DMS153 treated with DMSO at 0.1 percent for 48 hours (cell line): ENCODE data around the gene PIP5K1B.

Experiments used
- DNase-seq: peaks from one replicate; lab custom pipeline; 2025; ENCODE audit not compliant: unreplicated experiment; lab: John Stamatoyannopoulos, UW

PIP5K1B gene

DNA sequence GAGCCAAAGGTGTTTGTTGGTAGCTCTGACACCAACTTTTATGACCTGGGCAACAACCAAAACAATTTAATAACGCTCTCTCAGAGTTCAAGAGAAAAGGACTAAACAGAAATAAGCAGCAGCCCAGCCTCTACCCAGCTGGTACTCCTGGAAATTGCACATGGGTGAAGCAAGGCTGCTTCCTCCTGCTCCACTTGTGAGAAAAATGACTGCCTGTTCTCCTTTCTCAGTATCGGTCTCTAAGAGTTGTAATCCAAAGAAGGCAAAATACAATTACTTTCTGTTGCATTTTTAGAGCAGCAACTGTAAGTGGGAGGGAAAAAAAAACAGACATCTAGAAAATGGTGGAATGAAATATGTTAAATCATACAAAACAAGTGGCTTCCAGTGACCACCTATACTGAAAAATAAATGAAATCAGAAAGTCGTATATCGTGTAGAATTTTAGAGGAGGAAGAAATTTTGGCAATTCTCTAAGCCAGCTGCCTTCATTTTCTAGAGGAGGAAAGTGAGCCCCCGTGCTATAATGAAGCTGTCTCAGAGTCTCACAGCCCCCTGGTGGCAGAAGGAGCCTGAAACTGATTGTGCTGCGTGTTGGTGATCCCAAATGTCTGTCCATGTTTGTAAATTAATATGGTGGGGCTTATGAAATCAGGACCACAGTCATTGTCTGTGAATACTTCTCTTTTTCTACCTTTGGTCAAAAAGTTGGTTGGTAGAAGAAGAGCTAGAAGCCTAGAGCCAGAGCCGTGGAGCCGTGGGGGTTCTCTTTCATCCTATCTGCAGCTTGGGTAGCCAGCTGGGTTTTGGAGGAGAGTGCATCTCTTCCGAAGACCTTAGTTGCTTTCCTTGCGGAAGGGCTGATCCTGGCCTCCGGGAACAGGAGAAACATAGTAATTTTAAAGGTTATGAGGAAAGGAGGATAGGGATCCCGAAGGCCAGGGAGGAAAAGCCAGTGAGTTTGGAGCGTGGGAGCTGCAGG is 139.9 kb downstream of the PIP5K1B start:
- no peak for DNase-seq

DNA sequence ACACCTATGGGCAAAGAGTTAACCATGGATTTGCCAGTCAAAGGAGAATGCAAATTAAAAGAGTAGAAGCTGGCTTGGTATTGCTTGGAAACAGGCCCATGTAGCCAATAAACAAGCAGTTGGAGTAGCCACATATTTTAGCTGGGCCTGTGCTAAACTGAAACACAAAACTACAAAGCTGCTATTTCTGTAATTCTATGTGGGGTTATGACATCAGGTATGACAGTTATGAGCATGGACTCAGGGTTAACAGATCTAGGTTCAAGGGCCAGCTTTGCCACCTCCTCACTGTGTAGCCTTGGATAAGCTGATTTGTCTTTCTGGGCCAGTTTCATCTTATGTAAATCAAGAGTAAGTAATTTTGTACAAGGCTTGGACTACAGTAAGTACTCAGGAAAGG is 142.7 kb downstream of the PIP5K1B start:
- DNase-seq: no peak

DNA sequence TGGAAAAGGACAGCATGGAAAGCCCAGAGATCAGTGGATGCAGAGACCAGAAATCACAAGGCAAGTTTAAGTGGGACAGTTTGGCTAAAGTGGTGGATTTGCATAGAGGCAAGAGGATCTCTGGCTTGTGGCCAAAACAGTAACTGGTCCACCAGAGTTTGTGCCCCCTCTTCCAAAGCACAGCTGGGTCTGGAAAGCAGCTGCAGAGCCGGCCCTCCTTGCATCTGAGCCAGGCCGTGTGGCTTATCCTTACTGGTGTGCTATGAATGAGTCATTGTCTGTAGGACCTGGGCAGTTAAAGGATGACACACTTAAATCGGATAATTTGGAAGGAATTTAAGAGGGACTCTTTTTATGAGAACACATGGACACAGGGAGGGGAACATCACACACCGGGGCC is 146.6 kb downstream of the PIP5K1B start:
- no peak for DNase-seq

DNA sequence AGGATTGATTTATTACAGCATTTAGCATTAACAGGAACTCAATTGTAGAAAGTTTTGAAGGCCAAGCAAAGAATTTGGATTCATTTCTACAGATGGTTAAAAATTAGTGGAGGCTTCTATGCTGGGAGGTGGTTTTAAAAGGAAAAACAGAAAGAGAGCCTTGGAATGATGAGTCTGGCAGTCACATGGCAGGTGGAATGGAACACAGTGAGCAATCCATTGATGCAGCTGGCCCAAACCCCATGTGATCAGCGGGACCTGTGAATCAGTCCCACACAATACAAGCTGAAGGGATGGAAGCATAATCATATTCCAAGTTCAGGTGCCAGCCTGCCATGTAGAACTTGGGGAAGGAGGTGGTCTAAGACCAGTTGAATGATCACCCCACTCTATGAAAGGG is 147.9 kb downstream of the PIP5K1B start:
- no peak for DNase-seq

DNA sequence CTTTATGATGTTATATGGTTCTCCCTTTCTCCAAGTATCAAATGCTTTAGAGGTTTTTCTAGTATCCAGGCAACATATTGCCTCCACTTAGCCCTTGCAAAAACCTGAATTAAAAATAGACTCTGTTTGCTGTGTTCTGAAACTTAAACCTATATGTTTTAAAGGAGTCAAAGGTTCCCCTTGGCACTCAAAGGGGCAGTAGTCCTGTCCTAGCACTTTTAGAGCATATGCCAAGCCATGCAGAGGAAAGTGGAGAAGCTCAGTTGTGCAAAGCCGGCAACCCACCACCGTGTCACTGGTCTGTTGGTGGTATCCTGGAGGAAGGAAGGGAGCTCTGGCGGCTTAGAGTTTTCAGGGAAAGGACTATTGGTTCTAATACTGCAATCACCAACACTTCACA is 154.3 kb downstream of the PIP5K1B start:
- no peak for DNase-seq

DNA sequence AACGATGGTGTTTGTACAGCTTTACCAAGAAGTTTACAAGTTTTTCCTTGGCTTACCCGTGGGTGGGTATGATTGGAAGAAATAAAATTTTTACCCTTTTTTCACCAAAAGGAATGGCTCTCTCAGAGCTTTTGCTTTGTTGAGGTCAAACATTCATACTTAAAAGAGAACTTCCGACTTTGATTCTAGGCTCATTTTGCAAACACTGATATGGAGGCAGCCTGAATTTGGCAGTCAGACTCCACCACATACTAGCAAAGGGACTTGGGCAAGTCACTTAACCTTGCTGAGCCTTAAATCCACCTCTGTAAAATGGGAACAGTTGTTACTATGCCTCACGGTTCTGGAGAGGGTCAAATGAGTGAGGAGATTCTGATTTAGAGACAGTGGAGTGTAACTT is 155.4 kb downstream of the PIP5K1B start:
- DNase-seq: no peak

DNA sequence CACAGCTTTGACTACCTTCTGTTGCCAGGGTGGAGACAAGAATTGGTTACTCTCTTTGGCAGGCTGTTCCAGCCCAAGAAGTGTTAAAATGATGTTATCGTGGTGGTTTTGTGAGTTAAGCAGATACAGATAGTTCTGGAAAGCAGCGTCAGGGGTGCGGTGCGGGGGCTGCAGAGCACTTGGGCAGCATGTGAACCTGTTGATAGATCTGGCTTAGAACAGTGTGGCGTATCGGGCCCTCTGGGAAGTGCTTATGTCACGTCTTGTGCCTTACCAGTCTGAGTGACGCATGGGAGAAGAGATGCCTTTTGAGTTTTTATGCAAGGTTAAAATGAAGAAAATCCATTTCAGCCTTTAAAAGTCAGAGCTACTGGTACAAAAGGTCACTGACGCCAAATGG is 156.4 kb downstream of the PIP5K1B start:
- DNase-seq: no peak

DNA sequence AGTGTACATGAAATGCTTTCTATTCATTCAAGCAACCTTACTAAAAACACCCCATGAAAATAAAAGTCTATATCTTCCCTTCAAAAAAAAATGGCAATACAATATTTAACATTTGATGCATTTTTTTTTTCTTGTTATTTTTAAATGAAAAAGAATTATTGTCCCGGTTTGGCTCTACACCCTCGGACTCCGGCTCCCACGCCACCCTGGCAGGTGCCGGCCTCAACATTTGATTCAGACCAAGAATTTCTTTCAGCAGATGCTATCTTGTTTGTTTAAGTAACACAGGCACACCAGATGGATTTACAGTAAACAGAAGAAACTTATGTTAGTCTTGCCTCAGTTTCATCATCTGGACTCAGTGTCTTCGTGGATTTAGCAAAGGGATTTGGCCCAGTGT is 162.0 kb downstream of the PIP5K1B start:
- DNase-seq: no peak

DNA sequence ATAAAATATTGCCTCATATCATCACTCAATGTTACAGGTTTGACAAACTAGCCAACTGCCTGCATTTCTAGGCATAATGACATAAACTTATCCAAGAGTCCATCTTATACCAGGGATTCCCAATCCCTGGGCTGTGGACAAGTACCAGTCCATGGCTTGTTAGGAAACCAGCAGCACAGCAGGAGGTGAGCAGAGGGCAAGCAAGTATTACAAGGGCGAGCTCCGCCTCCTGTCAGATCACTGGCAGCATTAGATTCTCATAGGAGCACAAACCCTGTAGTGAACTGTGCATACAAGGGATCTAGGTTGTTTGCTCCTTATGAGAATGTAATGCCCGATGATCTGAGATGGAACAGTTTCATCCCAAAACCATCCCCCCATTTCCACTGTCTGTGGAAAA is 164.0 kb downstream of the PIP5K1B start:
- DNase-seq: no peak

DNA sequence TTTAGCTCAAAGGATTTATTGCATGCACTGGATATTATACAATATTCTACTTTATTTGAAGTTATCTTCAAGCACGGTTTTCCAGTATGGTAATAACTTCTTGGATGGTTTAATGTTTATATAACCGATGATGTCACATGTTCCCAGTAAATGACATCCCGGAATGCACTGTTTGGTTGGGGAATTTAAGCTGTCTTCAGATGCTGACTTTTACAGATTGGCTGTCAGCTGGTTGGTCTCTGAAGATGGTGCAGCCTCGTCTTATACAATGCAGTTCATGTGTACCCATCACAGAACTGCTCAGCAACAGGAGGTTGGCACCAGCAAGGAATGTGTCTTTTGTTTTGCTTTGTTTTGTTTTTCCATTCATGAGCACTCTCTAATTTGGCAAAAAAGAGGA is 165.0 kb downstream of the PIP5K1B start:
- DNase-seq: no peak

DNA sequence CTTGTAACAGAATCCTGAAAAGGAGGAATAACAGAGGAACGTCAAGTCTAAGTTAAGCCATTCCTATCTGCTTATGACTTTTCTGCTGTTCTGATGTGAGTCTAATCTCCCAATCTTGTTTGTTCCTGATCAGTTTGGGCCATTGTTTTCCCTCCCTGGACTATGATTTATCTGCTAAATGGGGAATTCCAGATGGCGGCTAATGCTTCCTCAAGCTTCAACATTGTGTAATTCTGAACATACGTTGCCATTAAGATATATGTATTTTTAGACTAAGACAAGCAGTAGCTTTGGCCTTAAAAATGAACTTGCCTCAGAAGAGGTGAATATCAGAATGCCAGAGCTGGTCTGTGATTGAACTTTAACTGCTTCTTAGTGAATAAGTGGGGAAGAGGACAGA is 166.2 kb downstream of the PIP5K1B start:
- no peak for DNase-seq

DNA sequence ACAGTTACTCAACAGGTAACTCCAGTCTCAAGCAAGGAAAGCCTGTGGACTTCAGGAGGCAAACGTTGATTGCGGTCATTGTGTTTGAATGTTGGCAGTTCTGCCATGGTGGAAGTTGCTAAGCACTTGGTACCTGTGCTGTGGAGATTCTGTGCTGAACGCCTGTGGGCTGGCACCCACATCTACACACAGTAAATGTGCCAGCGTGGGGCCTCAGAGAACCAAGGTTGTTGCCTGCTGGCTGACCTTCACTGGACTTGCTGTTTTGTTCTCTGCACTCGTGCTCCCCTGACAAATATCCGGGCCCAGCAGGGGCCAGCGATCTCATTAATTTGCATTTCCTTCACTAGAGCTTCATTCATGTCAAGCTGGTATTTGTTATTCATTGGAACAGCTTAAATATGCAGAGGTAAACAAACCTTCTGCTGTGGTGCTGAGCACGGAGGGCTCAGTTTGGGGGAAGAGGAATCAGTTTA is 167.0 kb downstream of the PIP5K1B start:
- DNase-seq: peak; percentile 26

DNA sequence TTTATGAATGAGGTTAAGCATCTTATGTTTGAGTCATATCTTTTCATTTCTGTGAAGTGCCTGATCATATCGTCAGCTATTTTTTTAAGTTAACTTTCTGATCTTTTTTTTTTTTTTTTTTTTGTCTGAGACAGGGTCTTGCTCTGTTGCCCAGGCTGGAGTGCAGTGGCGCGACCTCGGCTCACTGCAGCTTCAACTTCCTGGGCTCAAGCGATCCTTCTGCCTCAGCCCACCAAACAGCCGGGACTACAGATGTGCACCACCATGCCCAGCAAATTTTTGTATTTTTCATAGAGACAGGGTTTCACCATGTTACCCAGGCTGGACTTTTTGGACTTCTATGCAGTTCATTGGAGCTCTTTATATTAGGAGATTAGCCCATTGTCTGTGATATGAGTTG is 168.1 kb downstream of the PIP5K1B start:
- no peak for DNase-seq

DNA sequence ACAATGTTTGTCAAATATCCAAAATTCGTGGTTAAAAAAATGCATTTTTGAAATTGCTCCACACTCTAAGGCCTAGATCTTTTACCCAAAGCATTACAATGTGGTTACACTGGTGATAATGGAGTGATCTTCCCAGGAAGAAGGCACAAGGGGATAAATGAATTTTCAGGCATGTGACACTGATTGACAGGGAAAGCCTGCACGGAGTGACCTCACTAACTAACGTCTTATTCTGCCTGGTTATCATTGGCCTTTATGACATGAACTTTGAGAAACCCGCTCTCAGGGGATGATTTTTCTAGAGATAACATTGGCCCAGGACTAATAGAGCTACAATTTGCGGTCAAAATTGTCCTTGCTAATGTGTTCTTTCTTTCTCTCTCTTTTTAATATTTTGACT is 171.2 kb downstream of the PIP5K1B start:
- DNase-seq: no peak

DNA sequence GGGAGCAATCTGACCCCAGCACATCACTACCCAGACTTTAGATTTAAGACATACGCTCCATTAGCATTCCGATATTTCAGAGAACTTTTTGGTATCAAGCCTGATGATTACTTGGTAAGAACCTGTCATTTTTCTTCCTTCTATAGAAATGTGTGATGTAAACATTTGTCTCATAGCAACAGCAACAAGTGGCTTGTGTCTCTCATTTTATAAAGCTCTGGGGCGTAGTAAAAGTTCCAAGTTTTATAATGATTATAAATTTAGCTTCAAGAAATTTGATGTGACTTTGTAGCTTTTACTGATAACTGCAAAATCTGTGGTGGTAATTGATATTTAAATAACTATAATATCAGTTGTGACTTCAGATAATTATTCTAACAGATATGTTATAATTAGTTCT is 171.6 kb downstream of the PIP5K1B start:
- DNase-seq: no peak

DNA sequence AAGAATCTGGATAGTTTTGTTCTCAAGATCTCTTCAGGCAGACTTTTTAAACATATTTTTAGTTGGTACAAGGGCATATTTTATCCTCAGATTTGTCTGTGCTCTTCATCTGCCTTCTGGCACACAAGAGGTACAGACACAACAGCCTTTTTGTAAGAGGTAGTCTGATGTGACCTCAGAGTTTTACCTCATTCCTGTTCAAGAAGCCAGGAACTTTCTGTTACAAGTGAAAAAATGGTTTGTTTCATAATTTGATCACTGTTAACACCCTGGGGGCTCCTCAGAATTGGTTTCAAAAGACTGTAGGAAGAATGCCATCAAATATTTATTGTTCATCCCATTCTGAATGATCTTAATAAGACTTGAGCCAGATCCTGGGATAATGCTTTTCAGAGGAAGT is 172.2 kb downstream of the PIP5K1B start:
- DNase-seq: no peak

DNA sequence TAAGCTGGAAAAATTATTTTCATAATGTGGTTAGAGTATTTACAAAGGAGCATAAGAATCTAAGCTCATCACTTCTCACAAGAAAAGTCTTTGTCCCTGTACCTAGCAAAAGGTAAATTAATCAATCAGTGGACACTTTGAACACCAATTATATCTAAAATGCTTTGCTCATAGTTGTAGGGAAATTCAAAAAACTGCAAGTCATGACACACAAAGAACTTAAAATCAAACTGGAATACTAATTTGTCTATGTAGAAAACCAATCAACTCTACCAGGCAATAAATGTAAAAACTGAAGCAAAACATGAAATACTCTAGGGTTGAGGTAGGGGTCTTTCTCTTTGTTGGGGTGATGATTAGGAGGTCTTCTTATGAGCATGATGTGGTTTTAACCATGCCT is 173.4 kb downstream of the PIP5K1B start:
- DNase-seq: no peak

DNA sequence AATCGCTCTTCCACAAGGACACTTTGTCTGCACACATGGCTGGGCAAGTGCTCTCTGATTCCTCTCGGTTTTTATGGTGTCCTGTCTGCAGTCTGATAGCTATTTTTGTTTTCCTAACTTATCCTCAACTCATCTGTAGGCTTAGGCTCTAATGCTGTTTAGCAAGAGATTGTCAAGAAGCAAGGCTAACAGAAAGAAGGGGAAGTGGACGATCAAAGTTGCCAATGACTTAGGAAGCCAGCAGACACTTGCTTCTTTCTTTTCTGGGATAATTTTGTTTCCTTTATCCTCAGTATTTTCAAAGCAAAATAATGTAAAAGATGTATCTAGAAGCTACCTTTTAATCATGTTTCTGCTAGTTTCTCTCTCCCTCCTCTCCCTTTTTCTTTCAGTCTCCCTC is 178.2 kb downstream of the PIP5K1B start:
- DNase-seq: no peak

DNA sequence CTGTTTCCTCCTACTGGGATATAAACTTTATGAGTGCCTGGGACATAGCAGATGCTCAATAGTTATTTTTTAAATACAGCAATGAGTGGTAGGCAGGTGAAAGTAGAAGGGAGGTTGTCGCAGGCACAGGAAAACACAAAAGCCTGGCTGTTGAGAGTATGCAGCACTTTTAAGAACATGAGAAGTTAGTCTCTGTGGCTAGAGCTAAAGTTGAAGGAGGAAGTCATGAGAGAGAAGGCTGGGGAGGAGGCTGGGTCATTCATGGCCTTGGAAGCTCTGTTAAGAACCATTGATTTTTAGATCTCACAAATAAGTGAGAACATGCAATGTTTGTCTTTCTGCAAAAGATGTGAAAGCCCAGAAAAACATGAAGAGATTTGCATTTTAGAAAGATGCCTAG is 182.2 kb downstream of the PIP5K1B start:
- no peak for DNase-seq

DNA sequence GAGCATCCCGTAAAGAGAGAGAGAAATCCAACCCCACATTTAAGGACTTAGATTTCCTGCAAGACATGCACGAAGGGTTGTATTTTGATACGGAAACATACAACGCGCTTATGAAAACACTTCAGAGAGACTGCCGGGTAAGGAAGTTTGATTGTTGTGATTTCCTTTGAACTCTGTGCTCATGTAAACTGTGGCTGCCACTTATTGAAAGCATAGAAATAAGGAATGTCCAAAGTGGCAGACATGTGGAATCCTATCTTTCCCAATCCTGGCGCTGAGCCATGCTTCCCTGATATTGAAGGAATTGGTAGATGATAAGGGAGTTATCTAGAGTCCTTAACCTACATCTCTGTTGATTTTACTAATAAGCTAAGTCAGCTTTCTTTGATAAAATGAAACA is 189.5 kb downstream of the PIP5K1B start:
- no peak for DNase-seq

DNA sequence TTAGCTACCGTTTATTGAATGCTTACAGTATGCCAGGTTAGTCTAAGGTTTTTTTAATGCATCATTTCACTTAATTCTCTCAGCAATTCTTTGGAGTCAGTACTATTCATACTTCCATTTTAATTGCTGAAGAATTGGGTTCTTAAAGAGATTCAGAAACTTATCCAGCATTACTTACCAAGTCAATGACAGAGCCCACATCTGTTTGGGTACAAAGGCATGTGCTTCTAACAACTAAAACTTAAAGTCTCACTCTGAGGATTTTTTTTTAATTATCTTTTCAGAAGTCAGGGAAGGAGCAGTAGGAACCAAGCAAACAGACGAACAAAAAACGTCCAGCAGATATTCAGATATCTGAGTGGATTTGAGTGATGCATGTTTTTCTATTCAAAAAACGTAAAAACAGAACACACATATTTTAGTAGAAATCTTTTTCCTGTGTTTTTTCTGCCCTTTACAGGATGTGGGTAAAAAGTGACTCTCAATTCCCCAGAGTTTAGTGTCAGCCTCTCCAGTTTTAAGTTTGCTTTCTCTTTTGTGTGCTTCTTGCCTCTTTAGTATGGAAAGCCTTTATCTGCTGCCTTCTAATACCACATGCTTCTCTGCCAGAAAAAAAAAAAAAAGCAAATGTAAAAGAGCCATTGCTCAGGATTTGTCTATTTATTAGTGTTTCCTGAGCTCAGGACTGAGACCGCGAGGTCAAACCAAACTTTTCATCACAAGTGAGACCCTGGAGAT is 190.9 kb downstream of the PIP5K1B start:
- DNase-seq: no peak

DNA sequence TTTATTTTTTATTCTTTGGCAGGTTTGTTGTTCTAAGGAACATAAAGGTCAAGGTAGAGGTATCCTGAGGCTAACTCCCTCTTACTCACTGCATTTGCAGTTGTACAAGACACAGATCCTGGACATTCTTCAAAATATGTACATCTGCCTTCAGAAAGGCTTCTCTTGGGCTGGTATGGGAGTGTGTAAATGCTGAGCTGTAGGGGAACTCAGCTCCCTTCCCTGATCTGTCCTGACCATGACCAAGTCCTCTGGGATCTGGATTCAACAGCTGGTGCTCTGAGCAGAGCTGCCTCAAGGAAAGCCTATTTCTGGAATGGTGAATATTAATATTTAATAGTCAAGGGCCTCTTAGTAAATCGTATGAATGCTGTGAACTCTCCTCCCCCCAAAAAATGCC is 191.4 kb downstream of the PIP5K1B start:
- DNase-seq: no peak
